Measurements from ENCODE around the gene RPS15. TPM values are rescaled to one million over a fixed set of nuclear protein-coding genes. Genes with fewer than 3 reads are reported as not detected.

The RPS15 gene
- total and polyA plus RNA-seq, 4 donors, result 574 to 2,993 (median 1,933) TPM

GRCh38 chr19:1389033-1389940 lies 48.9 kb upstream of the RPS15 start:
- no peak for ATAC-seq (ENCODE audit: insufficient read depth, low FRiP score)
- WGBS, 2 donors, result 92 to 93% methylated on average over 39 of the region's 39 CpGs

GRCh38 chr19:1390890-1391423 lies 47.2 kb upstream of the RPS15 start:
- no peak for ATAC-seq (ENCODE audit: insufficient read depth, low FRiP score)
- no peak for DNase-seq
- peaks cover 0 to 4% (median 0%) of the 10 kb centered on the region in 4 donors for H3K9me3 ChIP-seq (ENCODE audit: control insufficient read depth in 4 of 4, insufficient read depth in 3 of 4, low read length in 3 of 4)
- no peak overlapping the region for H3K4me3 ChIP-seq
- H3K4me1 ChIP-seq (ENCODE audit: control insufficient read depth in 5 of 5, insufficient read depth in 5 of 5, low read length in 5 of 5), result peaks cover 0 to 2% (median 0%) of the 10 kb centered on the region in 5 donors
- TF ChIP-seq CTCF (IDR thresholded peaks at IDR 0.05; ENCODE audit: control extremely low read depth, extremely low read depth), result no peak
- H3K27me3 ChIP-seq (ENCODE audit: control insufficient read depth in 3 of 3, insufficient read depth in 3 of 3, low read length in 2 of 3), result no peaks in the 10 kb centered on the region
- H3K27ac ChIP-seq (ENCODE audit: low read depth in 1 of 2, low read length in 1 of 2), result no peak overlapping the region
- peaks cover 0 to 62% (median 16%) of the 10 kb centered on the region in 4 donors for H3K36me3 ChIP-seq (ENCODE audit: control insufficient read depth in 4 of 4, insufficient read depth in 4 of 4, low read length in 4 of 4)
- no peak overlapping the region for H3K9ac ChIP-seq (ENCODE audit: insufficient read depth in 1 of 2, low read length in 2 of 2)
- 95 to 96% methylated on average over 42 of the region's 42 CpGs for WGBS, 2 donors

More at GRCh38 chr19:1389033-1389940, 48.9 kb upstream of the RPS15 start:
- no peak overlapping the region for H3K4me3 ChIP-seq
- DNase-seq, result no peak
- H3K27me3 ChIP-seq (ENCODE audit: control insufficient read depth in 3 of 3, insufficient read depth in 3 of 3, low read length in 2 of 3), result no peaks in the 10 kb centered on the region
- no peak for TF ChIP-seq CTCF (IDR thresholded peaks at IDR 0.05; ENCODE audit: control extremely low read depth, extremely low read depth)
- peaks cover 0 to 54% (median 16%) of the 10 kb centered on the region in 4 donors for H3K36me3 ChIP-seq (ENCODE audit: control insufficient read depth in 4 of 4, insufficient read depth in 4 of 4, low read length in 4 of 4)
- H3K9me3 ChIP-seq (ENCODE audit: control insufficient read depth in 4 of 4, insufficient read depth in 3 of 4, low read length in 3 of 4), result peaks cover 0 to 4% (median 0%) of the 10 kb centered on the region in 4 donors
- H3K9ac ChIP-seq (ENCODE audit: insufficient read depth in 1 of 2, low read length in 2 of 2), result no peak overlapping the region
- peaks cover 0 to 8% (median 0%) of the 10 kb centered on the region in 5 donors for H3K4me1 ChIP-seq (ENCODE audit: control insufficient read depth in 5 of 5, insufficient read depth in 5 of 5, low read length in 5 of 5)
- no peak overlapping the region for H3K27ac ChIP-seq (ENCODE audit: low read depth in 1 of 2, low read length in 1 of 2)

GRCh38 chr19:1392407-1392806 lies 45.8 kb upstream of the RPS15 start:
- no peaks in the 10 kb centered on the region for H3K27me3 ChIP-seq (ENCODE audit: control insufficient read depth in 3 of 3, insufficient read depth in 3 of 3, low read length in 2 of 3)
- no peak overlapping the region for H3K4me3 ChIP-seq
- DNase-seq, result no peak
- no peak overlapping the region for H3K9ac ChIP-seq (ENCODE audit: insufficient read depth in 1 of 2, low read length in 2 of 2)
- no peak overlapping the region for H3K27ac ChIP-seq (ENCODE audit: low read depth in 1 of 2, low read length in 1 of 2)
- no peak for ATAC-seq (ENCODE audit: insufficient read depth, low FRiP score)
- H3K36me3 ChIP-seq (ENCODE audit: control insufficient read depth in 4 of 4, insufficient read depth in 4 of 4, low read length in 4 of 4), result peaks cover 0 to 58% (median 16%) of the 10 kb centered on the region in 4 donors
- H3K4me1 ChIP-seq (ENCODE audit: control insufficient read depth in 5 of 5, insufficient read depth in 5 of 5, low read length in 5 of 5), result peaks cover 0 to 2% (median 0%) of the 10 kb centered on the region in 5 donors
- TF ChIP-seq CTCF (IDR thresholded peaks at IDR 0.05; ENCODE audit: control extremely low read depth, extremely low read depth), result no peak
- H3K9me3 ChIP-seq (ENCODE audit: control insufficient read depth in 4 of 4, insufficient read depth in 3 of 4, low read length in 3 of 4), result peaks cover 0 to 4% (median 0%) of the 10 kb centered on the region in 4 donors
- WGBS, 2 donors, result 96 to 98% methylated on average over 15 of the region's 15 CpGs

Data from lung (tissue), 12 donors.